ENCODE measurements around the gene SLC35D2.
"Not testable (repeated sequence)": the region's sequence is repeated elsewhere in the genome, so short reads cannot be mapped to it uniquely, and the experiment has no call there.

- TF ChIP-seq CTCF (IDR thresholded peaks at IDR 0.05; ENCODE audit: low read depth, low read length, missing input control); JUND (IDR thresholded peaks at IDR 0.05); RAD21 (IDR thresholded peaks at IDR 0.05); YY1 (IDR thresholded peaks at IDR 0.05); ATF3 (IDR thresholded peaks at IDR 0.05); EGR1 (IDR thresholded peaks at IDR 0.05; ENCODE audit: low read depth in 2 of 2); GABPA (IDR thresholded peaks at IDR 0.05 in 1 of 2, conservative IDR thresholded peaks at IDR 0.05 in 1 of 2): not testable (repeated sequence)
Measured at GRCh38 chr9:96362119-96362518, 21.4 kb downstream of the SLC35D2 start.
